Neutrophil (primary cell): Measurements from ENCODE around the gene SLC15A3.

Experiments
- H3K27ac ChIP-seq: fragments of 200-600 bp; sonication (generic); 2 replicates; pipeline ENCODE4 v1.5.1; 2016; ENCODE audit warnings: mild to moderate bottlenecking, moderate library complexity
- H3K27me3 ChIP-seq: fragments of 200-600 bp; sonication (generic); 2 replicates; pipeline ENCODE4 v1.6.0; 2016; ENCODE audit warnings: mild to moderate bottlenecking
- H3K36me3 ChIP-seq: fragments of 200-600 bp; sonication (generic); 2 replicates; pipeline ENCODE4 v1.5.1; 2017
- H3K4me1 ChIP-seq, 2 experiments: fragments of 200-600 bp in 1 of 2; sonication (generic) in 1 of 2; 1 replicate in 1 of 2; 2 replicates in 1 of 2; pipeline versions ENCODE4 v1.5.1 to v1.6.1; 2013 to 2016; ENCODE audit warnings: low read depth in 1 of 2, low read length in 1 of 2, mild to moderate bottlenecking in 1 of 2, moderate library complexity in 1 of 2; ENCODE audit not compliant: control insufficient read depth in 1 of 2, insufficient read depth in 1 of 2
- H3K4me3 ChIP-seq, 2 experiments: fragments of 200-600 bp in 1 of 2; sonication (generic) in 1 of 2; 1 replicate in 1 of 2; 2 replicates in 1 of 2; pipeline ENCODE4 v1.5.1; 2013 to 2016; ENCODE audit warnings: low read depth in 1 of 2, low read length in 1 of 2, mild to moderate bottlenecking in 1 of 2, moderate library complexity in 1 of 2
- H3K9me3 ChIP-seq: fragments of 200-600 bp; sonication (generic); 2 replicates; pipeline ENCODE4 v1.5.1; 2016
- TF ChIP-seq, protein P1 (sequence below): fragments of 200-600 bp; sonication (generic); IDR thresholded peaks from 2 replicates; pipeline ENCODE4 v1.5.1; 2016; ENCODE audit warnings: antibody characterized with exemption

SLC15A3 gene

DNA sequence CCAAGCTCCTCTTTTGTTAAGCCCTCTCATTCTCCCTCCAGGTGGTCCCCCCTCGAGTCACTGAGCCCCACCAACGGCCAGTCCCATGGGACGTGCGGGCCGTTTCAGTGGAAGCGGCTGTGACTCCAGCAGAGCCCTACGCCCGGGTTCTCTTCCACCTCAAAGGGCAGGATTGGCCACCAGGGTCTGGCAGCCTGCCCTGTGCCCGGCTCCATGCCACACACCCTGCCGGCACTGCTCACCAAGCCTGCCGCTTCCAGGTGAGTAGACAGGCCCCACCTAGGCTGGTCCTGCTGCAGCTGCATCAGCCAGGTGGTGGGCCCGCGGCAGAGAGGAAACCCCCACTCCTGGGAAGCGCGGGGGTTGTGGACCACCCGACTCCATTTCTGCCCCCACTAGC is 24.4 kb downstream of the SLC15A3 start:
- Histone ChIP-seq H3K9me3 (no peaks in the 10 kb centered on the region), H3K27me3 (peaks cover 99% of the 10 kb centered on the region), H3K27ac (no peak overlapping the region), H3K4me3 (no peak overlapping the region), H3K36me3 (no peaks in the 10 kb centered on the region), H3K4me1 (peaks cover 0 to 6% of the 10 kb centered on the region in 2 experiments)
- TF ChIP-seq, protein P1, sequence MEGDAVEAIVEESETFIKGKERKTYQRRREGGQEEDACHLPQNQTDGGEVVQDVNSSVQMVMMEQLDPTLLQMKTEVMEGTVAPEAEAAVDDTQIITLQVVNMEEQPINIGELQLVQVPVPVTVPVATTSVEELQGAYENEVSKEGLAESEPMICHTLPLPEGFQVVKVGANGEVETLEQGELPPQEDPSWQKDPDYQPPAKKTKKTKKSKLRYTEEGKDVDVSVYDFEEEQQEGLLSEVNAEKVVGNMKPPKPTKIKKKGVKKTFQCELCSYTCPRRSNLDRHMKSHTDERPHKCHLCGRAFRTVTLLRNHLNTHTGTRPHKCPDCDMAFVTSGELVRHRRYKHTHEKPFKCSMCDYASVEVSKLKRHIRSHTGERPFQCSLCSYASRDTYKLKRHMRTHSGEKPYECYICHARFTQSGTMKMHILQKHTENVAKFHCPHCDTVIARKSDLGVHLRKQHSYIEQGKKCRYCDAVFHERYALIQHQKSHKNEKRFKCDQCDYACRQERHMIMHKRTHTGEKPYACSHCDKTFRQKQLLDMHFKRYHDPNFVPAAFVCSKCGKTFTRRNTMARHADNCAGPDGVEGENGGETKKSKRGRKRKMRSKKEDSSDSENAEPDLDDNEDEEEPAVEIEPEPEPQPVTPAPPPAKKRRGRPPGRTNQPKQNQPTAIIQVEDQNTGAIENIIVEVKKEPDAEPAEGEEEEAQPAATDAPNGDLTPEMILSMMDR = no peak

DNA sequence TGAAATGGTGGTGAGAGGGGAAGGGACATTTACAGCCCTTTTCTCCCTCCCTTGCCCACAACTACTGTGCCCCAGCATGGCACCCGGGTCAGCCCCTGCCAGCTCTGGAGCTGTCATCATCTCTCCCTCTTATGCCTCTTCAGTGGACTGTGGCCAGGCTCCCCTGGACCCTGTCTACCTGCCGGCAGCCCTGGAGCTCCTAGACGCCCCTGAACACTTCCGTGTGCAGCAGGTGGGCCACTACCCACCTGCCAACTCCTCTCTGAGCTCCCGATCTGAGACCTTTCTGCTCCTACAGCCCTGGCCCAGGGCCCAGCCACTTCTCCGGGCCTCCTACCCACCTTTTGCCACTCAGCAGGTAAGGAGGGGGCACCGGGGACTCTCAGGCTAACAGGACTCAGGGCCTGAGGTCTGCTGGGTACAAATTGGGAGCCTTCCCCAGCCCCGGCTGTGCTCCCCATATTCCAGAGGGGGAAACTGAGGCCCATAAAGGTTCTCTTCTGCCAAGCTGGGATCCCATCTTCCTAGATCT is 24.8 kb downstream of the SLC15A3 start:
- Histone ChIP-seq H3K27me3 (peaks cover 97% of the 10 kb centered on the region), H3K4me1 (peaks cover 0 to 6% of the 10 kb centered on the region in 2 experiments), H3K36me3 (peaks cover 4% of the 10 kb centered on the region), H3K9me3 (no peaks in the 10 kb centered on the region), H3K4me3 (no peak overlapping the region), H3K27ac (no peak overlapping the region)
- TF ChIP-seq, protein P1 = no peak

DNA sequence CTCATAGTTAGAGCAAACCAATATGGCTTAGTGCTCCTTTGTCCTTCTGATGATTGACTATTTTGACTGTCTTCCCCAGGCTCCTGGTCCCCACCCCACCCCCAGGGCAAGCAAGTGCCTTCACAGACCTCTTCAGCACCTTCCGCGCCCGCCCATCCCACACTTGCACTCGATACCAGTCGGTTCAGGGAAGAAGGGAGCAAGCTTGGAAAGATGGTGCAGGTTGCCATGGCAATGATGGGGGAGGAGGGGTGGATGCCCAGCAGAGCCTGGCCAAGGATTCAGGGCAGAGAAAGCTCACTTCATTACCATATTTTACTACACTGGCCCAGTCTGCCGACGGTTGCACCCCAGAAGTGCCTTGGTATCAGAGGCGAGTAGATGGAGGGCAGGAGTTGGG is 25.5 kb downstream of the SLC15A3 start:
- TF ChIP-seq, protein P1 = no peak
- H3K36me3 ChIP-seq = peaks cover 10% of the 10 kb centered on the region
- H3K9me3 ChIP-seq = no peaks in the 10 kb centered on the region
- peaks cover 91% of the 10 kb centered on the region for H3K27me3 ChIP-seq
- no peak overlapping the region for H3K4me3 ChIP-seq
- peaks cover 0 to 6% of the 10 kb centered on the region in 2 experiments for H3K4me1 ChIP-seq
- H3K27ac ChIP-seq = no peak overlapping the region

DNA sequence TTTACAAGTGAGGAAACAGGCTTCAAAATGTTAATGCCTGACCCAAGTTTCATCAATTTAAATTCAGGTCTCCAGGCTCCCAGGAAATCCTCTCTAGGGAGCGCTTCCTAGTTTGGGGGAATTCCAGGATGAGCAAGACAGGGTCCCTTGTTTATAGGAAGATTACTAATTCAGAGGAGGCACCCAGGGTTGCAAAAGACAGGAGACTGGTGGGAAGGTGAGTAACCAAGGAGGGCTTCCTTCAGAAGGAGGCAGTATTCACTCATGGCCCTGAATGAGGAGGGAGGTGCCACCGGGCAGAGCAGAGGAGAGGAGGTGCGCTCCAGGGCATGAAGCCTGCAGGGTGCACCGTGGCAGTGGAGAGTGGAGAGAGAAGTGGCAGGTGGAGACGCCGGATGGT is 26.1 kb downstream of the SLC15A3 start:
- Histone ChIP-seq H3K27ac (no peak overlapping the region), H3K4me3 (no peak overlapping the region), H3K4me1 (peaks cover 0 to 6% of the 10 kb centered on the region in 2 experiments), H3K27me3 (peaks cover 84% of the 10 kb centered on the region), H3K36me3 (peaks cover 17% of the 10 kb centered on the region), H3K9me3 (no peaks in the 10 kb centered on the region)
- TF ChIP-seq, protein P1 = no peak

DNA sequence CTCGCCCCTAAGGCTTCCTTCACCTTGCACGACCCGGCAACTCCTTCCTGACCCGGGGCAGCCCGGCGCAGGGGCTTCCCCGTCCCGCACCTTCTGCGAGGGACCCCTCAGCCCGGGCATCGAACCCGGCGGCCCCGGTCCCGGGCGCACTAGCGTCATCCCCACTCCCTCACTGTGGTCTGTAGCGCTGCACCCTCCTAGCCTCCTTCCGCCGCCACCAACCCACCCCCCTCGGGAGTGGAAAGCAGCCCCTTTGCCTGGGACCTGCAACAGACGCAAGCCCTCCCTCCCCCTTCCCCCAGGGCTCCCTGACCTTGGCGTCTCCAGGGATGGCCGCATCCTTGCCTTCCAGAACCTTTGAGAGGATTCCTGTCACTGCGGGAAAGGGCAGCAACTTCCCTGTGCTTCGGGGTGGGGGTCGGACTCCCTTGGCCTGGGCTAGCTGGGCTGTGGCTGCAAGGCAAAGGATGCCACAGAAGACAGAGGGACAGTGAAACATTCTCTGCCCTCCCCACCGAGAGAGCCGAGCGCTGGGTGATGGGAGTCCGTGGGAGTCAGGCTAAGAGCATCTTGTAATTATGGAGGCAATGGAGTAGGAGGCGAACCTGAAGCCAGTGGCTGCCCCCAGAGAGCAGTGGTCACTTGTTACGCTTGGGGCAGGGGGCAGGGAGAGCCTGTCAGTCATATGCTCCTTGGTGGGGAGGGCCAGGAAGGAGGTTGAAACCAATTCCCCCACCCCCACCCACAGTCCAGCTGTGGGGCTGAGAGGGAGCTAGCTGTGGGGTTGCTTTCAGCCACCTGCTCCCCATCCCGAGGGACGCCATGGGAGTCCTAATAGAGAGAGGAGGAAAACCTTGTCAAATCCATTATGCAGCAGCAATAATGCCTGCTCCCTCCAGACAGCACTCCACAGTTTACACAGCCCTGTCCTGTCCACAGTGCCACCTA is 26.8 kb downstream of the SLC15A3 start:
- Histone ChIP-seq H3K4me1 (peaks cover 0 to 6% of the 10 kb centered on the region in 2 experiments), H3K9me3 (no peaks in the 10 kb centered on the region), H3K27me3 (peaks cover 77% of the 10 kb centered on the region), H3K36me3 (peaks cover 24% of the 10 kb centered on the region), H3K4me3 (no peak overlapping the region), H3K27ac (no peak overlapping the region)
- TF ChIP-seq, protein P1 = no peak
